ENCODE data around the gene EFS.
"Not testable (repeated sequence)": the region's sequence is repeated elsewhere in the genome, so short reads cannot be mapped to it uniquely, and the experiment has no call there.

EFS gene

GRCh38 chr14:23403908-23404307, 38.9 kb upstream of the EFS start:
- H3K36me3 ChIP-seq (ENCODE audit: insufficient read depth, low read length), result no peaks in the 10 kb centered on the region
- no peaks in the 10 kb centered on the region; the same call in 1 of the 2 replicates for H3K4me1 ChIP-seq (ENCODE audit: insufficient read depth, low read length)
- H3K9ac ChIP-seq (ENCODE audit: low read depth, low read length), result no peak overlapping the region
- no peaks in the 10 kb centered on the region for H3K9me3 ChIP-seq (ENCODE audit: control insufficient read depth, insufficient read depth, low read length)

GRCh38 chr14:23403139-23403438, 38.1 kb upstream of the EFS start:
- Histone ChIP-seq H3K9me3 (ENCODE audit: control insufficient read depth, insufficient read depth, low read length) (no peaks in the 10 kb centered on the region), H3K36me3 (ENCODE audit: insufficient read depth, low read length) (no peaks in the 10 kb centered on the region), H3K4me1 (ENCODE audit: insufficient read depth, low read length) (no peaks in the 10 kb centered on the region; the same call in 1 of the 2 replicates), H3K9ac (ENCODE audit: low read depth, low read length) (no peak overlapping the region; the same call in 1 of the 2 replicates)

- no peaks in the 10 kb centered on the region; the same call in 1 of the 2 replicates for H3K4me1 ChIP-seq (ENCODE audit: insufficient read depth, low read length)
- no peaks in the 10 kb centered on the region for H3K36me3 ChIP-seq (ENCODE audit: insufficient read depth, low read length)
- H3K9me3 ChIP-seq (ENCODE audit: control insufficient read depth, insufficient read depth, low read length), result no peaks in the 10 kb centered on the region
- H3K9ac ChIP-seq (ENCODE audit: low read depth, low read length), result peak overlapping the region; percentile 38; the same call in 1 of the 2 replicates
These were observed 37.5 kb upstream of the EFS start for GRCh38 chr14:23402296-23403138.

GRCh38 chr14:23401291-23401690, 36.3 kb upstream of the EFS start:
- no peaks in the 10 kb centered on the region; the same call in 1 of the 2 replicates for H3K4me1 ChIP-seq (ENCODE audit: insufficient read depth, low read length)
- no peak overlapping the region for H3K9ac ChIP-seq (ENCODE audit: low read depth, low read length)
- H3K9me3 ChIP-seq (ENCODE audit: control insufficient read depth, insufficient read depth, low read length), result no peaks in the 10 kb centered on the region
- H3K36me3 ChIP-seq (ENCODE audit: insufficient read depth, low read length), result no peaks in the 10 kb centered on the region

- H3K36me3 ChIP-seq (ENCODE audit: insufficient read depth, low read length); H3K9me3 ChIP-seq (ENCODE audit: control insufficient read depth, insufficient read depth, low read length); H3K4me1 ChIP-seq (ENCODE audit: insufficient read depth, low read length); H3K9ac ChIP-seq (ENCODE audit: low read depth, low read length): not testable (repeated sequence)
These were observed 35.7 kb upstream of the EFS start for GRCh38 chr14:23400496-23401149.

GRCh38 chr14:23399591-23399990, 34.6 kb upstream of the EFS start:
- Histone ChIP-seq H3K4me1 (ENCODE audit: insufficient read depth, low read length) (no peaks in the 10 kb centered on the region; the same call in 1 of the 2 replicates), H3K9ac (ENCODE audit: low read depth, low read length) (no peak overlapping the region), H3K9me3 (ENCODE audit: control insufficient read depth, insufficient read depth, low read length) (no peaks in the 10 kb centered on the region), H3K36me3 (ENCODE audit: insufficient read depth, low read length) (no peaks in the 10 kb centered on the region)

- Histone ChIP-seq H3K36me3 (ENCODE audit: insufficient read depth, low read length) (no peaks in the 10 kb centered on the region), H3K9ac (ENCODE audit: low read depth, low read length) (no peak overlapping the region), H3K4me1 (ENCODE audit: insufficient read depth, low read length) (no peaks in the 10 kb centered on the region; the same call in 1 of the 2 replicates), H3K9me3 (ENCODE audit: control insufficient read depth, insufficient read depth, low read length) (no peaks in the 10 kb centered on the region)
These were observed 34.2 kb upstream of the EFS start for GRCh38 chr14:23399136-23399535.

GRCh38 chr14:23398348-23398747, 33.4 kb upstream of the EFS start:
- H3K36me3 ChIP-seq (ENCODE audit: insufficient read depth, low read length), result no peaks in the 10 kb centered on the region
- H3K4me1 ChIP-seq (ENCODE audit: insufficient read depth, low read length), result no peaks in the 10 kb centered on the region; the same call in 1 of the 2 replicates
- no peak overlapping the region for H3K9ac ChIP-seq (ENCODE audit: low read depth, low read length)
- H3K9me3 ChIP-seq (ENCODE audit: control insufficient read depth, insufficient read depth, low read length), result no peaks in the 10 kb centered on the region

GRCh38 chr14:23396781-23397407, 31.9 kb upstream of the EFS start:
- H3K9me3 ChIP-seq (ENCODE audit: control insufficient read depth, insufficient read depth, low read length), result no peaks in the 10 kb centered on the region
- H3K36me3 ChIP-seq (ENCODE audit: insufficient read depth, low read length), result no peaks in the 10 kb centered on the region
- H3K9ac ChIP-seq (ENCODE audit: low read depth, low read length), result no peak overlapping the region
- H3K4me1 ChIP-seq (ENCODE audit: insufficient read depth, low read length), result no peaks in the 10 kb centered on the region

- Histone ChIP-seq H3K4me1 (ENCODE audit: insufficient read depth, low read length) (no peaks in the 10 kb centered on the region), H3K9me3 (ENCODE audit: control insufficient read depth, insufficient read depth, low read length) (no peaks in the 10 kb centered on the region), H3K36me3 (ENCODE audit: insufficient read depth, low read length) (no peaks in the 10 kb centered on the region), H3K9ac (ENCODE audit: low read depth, low read length) (no peak overlapping the region)
These were observed 31.2 kb upstream of the EFS start for GRCh38 chr14:23396126-23396525.

GRCh38 chr14:23392613-23393012, 27.6 kb upstream of the EFS start:
- H3K4me1 ChIP-seq (ENCODE audit: insufficient read depth, low read length), result no peaks in the 10 kb centered on the region
- H3K36me3 ChIP-seq (ENCODE audit: insufficient read depth, low read length), result no peaks in the 10 kb centered on the region
- no peaks in the 10 kb centered on the region for H3K9me3 ChIP-seq (ENCODE audit: control insufficient read depth, insufficient read depth, low read length)
- H3K9ac ChIP-seq (ENCODE audit: low read depth, low read length), result no peak overlapping the region

GRCh38 chr14:23389871-23390270, 24.9 kb upstream of the EFS start:
- H3K9ac ChIP-seq (ENCODE audit: low read depth, low read length); H3K9me3 ChIP-seq (ENCODE audit: control insufficient read depth, insufficient read depth, low read length); H3K36me3 ChIP-seq (ENCODE audit: insufficient read depth, low read length); H3K4me1 ChIP-seq (ENCODE audit: insufficient read depth, low read length): not testable (repeated sequence)

- Histone ChIP-seq H3K9ac (ENCODE audit: low read depth, low read length) (no peak overlapping the region), H3K9me3 (ENCODE audit: control insufficient read depth, insufficient read depth, low read length) (no peaks in the 10 kb centered on the region), H3K36me3 (ENCODE audit: insufficient read depth, low read length) (no peaks in the 10 kb centered on the region), H3K4me1 (ENCODE audit: insufficient read depth, low read length) (no peaks in the 10 kb centered on the region)
These were observed 24.4 kb upstream of the EFS start for GRCh38 chr14:23389396-23389795.

GRCh38 chr14:23388996-23389395, 24.0 kb upstream of the EFS start:
- Histone ChIP-seq H3K4me1 (ENCODE audit: insufficient read depth, low read length) (no peaks in the 10 kb centered on the region), H3K9ac (ENCODE audit: low read depth, low read length) (no peak overlapping the region), H3K9me3 (ENCODE audit: control insufficient read depth, insufficient read depth, low read length) (no peaks in the 10 kb centered on the region), H3K36me3 (ENCODE audit: insufficient read depth, low read length) (no peaks in the 10 kb centered on the region)
